ENCODE data around the gene TCF7L2.
A peak's percentile ranks its signal among the peaks of the same experiment; 100 is the strongest.

Gene TCF7L2

GRCh38 chr10:112915590-112916572 is 34.2 kb upstream of the TCF7L2 start:
- Histone ChIP-seq H3K36me3 (ENCODE audit: control insufficient read depth in 1 of 2, insufficient read depth in 2 of 2, low read length in 2 of 2) (no peaks in the 10 kb centered on the region), H3K4me1 (ENCODE audit: control insufficient read depth in 1 of 2, insufficient read depth in 2 of 2, low read length in 2 of 2) (peaks cover 13 to 30% of the 10 kb centered on the region in 2 donors), H3K9ac (ENCODE audit: low read depth in 1 of 2, low read length in 2 of 2) (peak overlapping the region in 1 of 2 donors; percentile 30), H3K9me3 (ENCODE audit: control insufficient read depth in 1 of 2, low read length in 2 of 2) (no peaks in the 10 kb centered on the region), H3K4me3 (ENCODE audit: low read depth in 1 of 2, low read length in 2 of 2) (peak overlapping the region; percentile 7 to 17), H3K27me3 (ENCODE audit: control insufficient read depth in 1 of 2, insufficient read depth in 2 of 2, low read length in 2 of 2) (no peaks in the 10 kb centered on the region), H3K27ac (ENCODE audit: low read depth, low read length) (peak overlapping the region; percentile 17)

GRCh38 chr10:112917681-112918080 is 32.4 kb upstream of the TCF7L2 start:
- H3K27me3 ChIP-seq (ENCODE audit: control insufficient read depth in 1 of 2, insufficient read depth in 2 of 2, low read length in 2 of 2) = peaks cover 0 to 2% of the 10 kb centered on the region in 2 donors
- H3K9ac ChIP-seq (ENCODE audit: low read depth in 1 of 2, low read length in 2 of 2) = no peak overlapping the region
- peaks cover 13 to 26% of the 10 kb centered on the region in 2 donors for H3K4me1 ChIP-seq (ENCODE audit: control insufficient read depth in 1 of 2, insufficient read depth in 2 of 2, low read length in 2 of 2)
- no peak overlapping the region for H3K27ac ChIP-seq (ENCODE audit: low read depth, low read length)
- H3K9me3 ChIP-seq (ENCODE audit: control insufficient read depth in 1 of 2, low read length in 2 of 2) = no peaks in the 10 kb centered on the region
- no peaks in the 10 kb centered on the region for H3K36me3 ChIP-seq (ENCODE audit: control insufficient read depth in 1 of 2, insufficient read depth in 2 of 2, low read length in 2 of 2)
- H3K4me3 ChIP-seq (ENCODE audit: low read depth in 1 of 2, low read length in 2 of 2) = no peak overlapping the region

- Histone ChIP-seq H3K27ac (ENCODE audit: low read depth, low read length) (no peak overlapping the region), H3K4me1 (ENCODE audit: control insufficient read depth in 1 of 2, insufficient read depth in 2 of 2, low read length in 2 of 2) (peaks cover 12 to 21% of the 10 kb centered on the region in 2 donors), H3K36me3 (ENCODE audit: control insufficient read depth in 1 of 2, insufficient read depth in 2 of 2, low read length in 2 of 2) (no peaks in the 10 kb centered on the region), H3K4me3 (ENCODE audit: low read depth in 1 of 2, low read length in 2 of 2) (no peak overlapping the region), H3K9ac (ENCODE audit: low read depth in 1 of 2, low read length in 2 of 2) (no peak overlapping the region), H3K9me3 (ENCODE audit: control insufficient read depth in 1 of 2, low read length in 2 of 2) (no peaks in the 10 kb centered on the region), H3K27me3 (ENCODE audit: control insufficient read depth in 1 of 2, insufficient read depth in 2 of 2, low read length in 2 of 2) (peaks cover 0 to 2% of the 10 kb centered on the region in 2 donors)
These were observed 31.3 kb upstream of the TCF7L2 start for GRCh38 chr10:112918771-112919170.

GRCh38 chr10:112919721-112920120 is 30.3 kb upstream of the TCF7L2 start:
- Histone ChIP-seq H3K9ac (ENCODE audit: low read depth in 1 of 2, low read length in 2 of 2) (no peak overlapping the region), H3K27me3 (ENCODE audit: control insufficient read depth in 1 of 2, insufficient read depth in 2 of 2, low read length in 2 of 2) (peaks cover 0 to 2% of the 10 kb centered on the region in 2 donors), H3K9me3 (ENCODE audit: control insufficient read depth in 1 of 2, low read length in 2 of 2) (no peaks in the 10 kb centered on the region)

GRCh38 chr10:112926906-112927688 is 22.9 kb upstream of the TCF7L2 start:
- no peak overlapping the region for H3K27ac ChIP-seq (ENCODE audit: low read depth, low read length)

More at GRCh38 chr10:112919721-112920120, 30.3 kb upstream of the TCF7L2 start:
- Histone ChIP-seq H3K27ac (ENCODE audit: low read depth, low read length) (no peak overlapping the region), H3K36me3 (ENCODE audit: control insufficient read depth in 1 of 2, insufficient read depth in 2 of 2, low read length in 2 of 2) (no peaks in the 10 kb centered on the region), H3K4me3 (ENCODE audit: low read depth in 1 of 2, low read length in 2 of 2) (no peak overlapping the region), H3K4me1 (ENCODE audit: control insufficient read depth in 1 of 2, insufficient read depth in 2 of 2, low read length in 2 of 2) (peaks cover 8 to 12% of the 10 kb centered on the region in 2 donors)

GRCh38 chr10:112927980-112928379 is 22.1 kb upstream of the TCF7L2 start:
- Histone ChIP-seq H3K36me3 (ENCODE audit: control insufficient read depth in 1 of 2, insufficient read depth in 2 of 2, low read length in 2 of 2) (no peaks in the 10 kb centered on the region), H3K9ac (ENCODE audit: low read depth in 1 of 2, low read length in 2 of 2) (no peak overlapping the region), H3K27ac (ENCODE audit: low read depth, low read length) (no peak overlapping the region), H3K4me3 (ENCODE audit: low read depth in 1 of 2, low read length in 2 of 2) (no peak overlapping the region), H3K9me3 (ENCODE audit: control insufficient read depth in 1 of 2, low read length in 2 of 2) (peaks cover 0 to 4% of the 10 kb centered on the region in 2 donors), H3K27me3 (ENCODE audit: control insufficient read depth in 1 of 2, insufficient read depth in 2 of 2, low read length in 2 of 2) (no peaks in the 10 kb centered on the region), H3K4me1 (ENCODE audit: control insufficient read depth in 1 of 2, insufficient read depth in 2 of 2, low read length in 2 of 2) (no peaks in the 10 kb centered on the region)

More at GRCh38 chr10:112926906-112927688, 22.9 kb upstream of the TCF7L2 start:
- Histone ChIP-seq H3K4me1 (ENCODE audit: control insufficient read depth in 1 of 2, insufficient read depth in 2 of 2, low read length in 2 of 2) (no peaks in the 10 kb centered on the region), H3K9me3 (ENCODE audit: control insufficient read depth in 1 of 2, low read length in 2 of 2) (peaks cover 0 to 4% of the 10 kb centered on the region in 2 donors), H3K27me3 (ENCODE audit: control insufficient read depth in 1 of 2, insufficient read depth in 2 of 2, low read length in 2 of 2) (no peaks in the 10 kb centered on the region), H3K9ac (ENCODE audit: low read depth in 1 of 2, low read length in 2 of 2) (no peak overlapping the region), H3K4me3 (ENCODE audit: low read depth in 1 of 2, low read length in 2 of 2) (no peak overlapping the region), H3K36me3 (ENCODE audit: control insufficient read depth in 1 of 2, insufficient read depth in 2 of 2, low read length in 2 of 2) (no peaks in the 10 kb centered on the region)

GRCh38 chr10:112932658-112933057 is 17.4 kb upstream of the TCF7L2 start:
- Histone ChIP-seq H3K27me3 (ENCODE audit: control insufficient read depth in 1 of 2, insufficient read depth in 2 of 2, low read length in 2 of 2) (no peaks in the 10 kb centered on the region), H3K9ac (ENCODE audit: low read depth in 1 of 2, low read length in 2 of 2) (no peak overlapping the region), H3K27ac (ENCODE audit: low read depth, low read length) (no peak overlapping the region), H3K4me3 (ENCODE audit: low read depth in 1 of 2, low read length in 2 of 2) (no peak overlapping the region), H3K4me1 (ENCODE audit: control insufficient read depth in 1 of 2, insufficient read depth in 2 of 2, low read length in 2 of 2) (no peaks in the 10 kb centered on the region), H3K36me3 (ENCODE audit: control insufficient read depth in 1 of 2, insufficient read depth in 2 of 2, low read length in 2 of 2) (no peaks in the 10 kb centered on the region), H3K9me3 (ENCODE audit: control insufficient read depth in 1 of 2, low read length in 2 of 2) (peaks cover 0 to 4% of the 10 kb centered on the region in 2 donors)

GRCh38 chr10:112934193-112934592 is 15.9 kb upstream of the TCF7L2 start:
- H3K4me3 ChIP-seq (ENCODE audit: low read depth in 1 of 2, low read length in 2 of 2) = no peak overlapping the region
- H3K9ac ChIP-seq (ENCODE audit: low read depth in 1 of 2, low read length in 2 of 2) = no peak overlapping the region
- H3K27ac ChIP-seq (ENCODE audit: low read depth, low read length) = no peak overlapping the region
- peaks cover 7 to 8% of the 10 kb centered on the region in 2 donors for H3K4me1 ChIP-seq (ENCODE audit: control insufficient read depth in 1 of 2, insufficient read depth in 2 of 2, low read length in 2 of 2)
- no peaks in the 10 kb centered on the region for H3K27me3 ChIP-seq (ENCODE audit: control insufficient read depth in 1 of 2, insufficient read depth in 2 of 2, low read length in 2 of 2)
- no peaks in the 10 kb centered on the region for H3K36me3 ChIP-seq (ENCODE audit: control insufficient read depth in 1 of 2, insufficient read depth in 2 of 2, low read length in 2 of 2)
- H3K9me3 ChIP-seq (ENCODE audit: control insufficient read depth in 1 of 2, low read length in 2 of 2) = peaks cover 0 to 4% of the 10 kb centered on the region in 2 donors

- Histone ChIP-seq H3K9ac (ENCODE audit: low read depth in 1 of 2, low read length in 2 of 2) (no peak overlapping the region), H3K4me3 (ENCODE audit: low read depth in 1 of 2, low read length in 2 of 2) (peak overlapping the region in 1 of 2 donors; percentile 5), H3K27ac (ENCODE audit: low read depth, low read length) (no peak overlapping the region), H3K27me3 (ENCODE audit: control insufficient read depth in 1 of 2, insufficient read depth in 2 of 2, low read length in 2 of 2) (no peaks in the 10 kb centered on the region), H3K36me3 (ENCODE audit: control insufficient read depth in 1 of 2, insufficient read depth in 2 of 2, low read length in 2 of 2) (no peaks in the 10 kb centered on the region), H3K9me3 (ENCODE audit: control insufficient read depth in 1 of 2, low read length in 2 of 2) (no peaks in the 10 kb centered on the region), H3K4me1 (ENCODE audit: control insufficient read depth in 1 of 2, insufficient read depth in 2 of 2, low read length in 2 of 2) (peaks cover 7 to 11% of the 10 kb centered on the region in 2 donors)
These were observed 11.1 kb upstream of the TCF7L2 start for GRCh38 chr10:112938808-112939482.
